GM18502 (cell line): ENCODE results near the gene COL9A2.

Source experiments
- ATAC-seq: cut with Tn5 transposase; IDR thresholded peaks from one replicate; pipeline ENCODE4 v1.9.1; 2021; ENCODE audit warnings: mild to moderate bottlenecking; ENCODE audit not compliant: unreplicated experiment, poor library complexity

The COL9A2 gene

DNA sequence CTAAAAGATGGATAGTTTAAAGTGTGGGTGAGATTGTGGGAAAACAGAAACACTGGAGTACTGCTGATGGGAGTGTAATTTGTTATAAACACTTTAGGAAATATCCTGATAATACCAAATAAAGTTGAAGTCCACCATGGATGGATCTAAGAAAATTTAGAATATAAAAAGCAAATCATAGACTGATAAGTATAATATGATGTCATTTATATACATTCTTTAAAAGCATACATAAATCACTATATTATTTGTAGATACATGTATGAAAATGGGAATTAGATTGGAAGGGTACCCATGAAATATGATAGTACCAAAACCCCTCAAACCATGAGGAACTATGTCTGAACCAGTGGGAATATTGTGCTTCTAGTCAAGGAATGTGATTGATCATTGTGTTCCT lies 51.2 kb downstream of the COL9A2 start:
- ATAC-seq = no peak

GRCh38 chr1:40265298-40265697 lies 51.8 kb downstream of the COL9A2 start:
- no peak for ATAC-seq

- ATAC-seq = no peak
These were observed 52.7 kb downstream of the COL9A2 start for GRCh38 chr1:40264354-40264781.

GRCh38 chr1:40258445-40258769 lies 58.7 kb downstream of the COL9A2 start:
- ATAC-seq = no peak

GRCh38 chr1:40257688-40258444 lies 59.2 kb downstream of the COL9A2 start, which contains the start of gene ZMPSTE24:
Gene ZMPSTE24 (plus strand): TSS chr1:40258236. CDS start chr1:40258272, 36 bp downstream.
- peak; percentile 88 for ATAC-seq

DNA sequence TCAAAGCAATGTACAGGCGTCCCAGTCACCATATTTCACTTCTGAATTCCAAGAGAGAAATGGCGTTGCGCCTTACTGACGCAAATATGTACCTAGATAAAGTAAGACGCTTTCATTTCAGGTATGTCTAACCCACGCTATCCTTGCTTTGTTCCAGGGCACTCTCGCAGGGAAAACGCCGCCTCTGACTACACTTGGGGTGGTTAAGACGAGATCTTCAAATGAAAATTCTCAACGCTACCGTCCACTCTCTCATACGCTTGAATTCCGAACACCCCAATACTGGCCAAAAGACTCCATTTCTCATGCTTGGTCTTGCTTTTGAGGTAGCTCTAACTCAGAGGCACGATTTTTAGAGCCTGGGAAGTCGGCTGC lies 59.8 kb downstream of the COL9A2 start:
- peak; percentile 7 for ATAC-seq

- ATAC-seq = no peak
These were observed 60.5 kb downstream of the COL9A2 start for GRCh38 chr1:40256401-40257084.

DNA sequence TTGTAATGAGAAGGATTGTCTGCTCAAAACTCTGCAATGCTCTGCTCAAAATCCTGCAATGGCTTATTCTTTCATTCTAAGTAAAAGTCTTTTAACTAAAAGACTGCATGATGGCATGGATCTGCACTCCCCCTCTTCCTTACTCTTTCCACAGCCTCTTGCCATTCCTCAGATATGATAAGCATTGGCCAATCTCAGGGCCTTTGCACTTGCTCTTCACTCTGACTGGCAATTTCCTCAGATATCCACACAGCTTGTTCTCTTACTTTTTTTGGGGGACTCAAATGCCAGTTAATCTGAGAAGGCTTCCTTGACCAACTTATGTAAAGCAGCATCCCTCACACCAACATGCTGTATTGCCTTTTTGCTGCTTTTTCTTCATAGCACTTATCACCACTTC lies 61.9 kb downstream of the COL9A2 start:
- ATAC-seq = no peak

GRCh38 chr1:40252601-40253000 lies 64.5 kb downstream of the COL9A2 start:
- no peak for ATAC-seq

DNA sequence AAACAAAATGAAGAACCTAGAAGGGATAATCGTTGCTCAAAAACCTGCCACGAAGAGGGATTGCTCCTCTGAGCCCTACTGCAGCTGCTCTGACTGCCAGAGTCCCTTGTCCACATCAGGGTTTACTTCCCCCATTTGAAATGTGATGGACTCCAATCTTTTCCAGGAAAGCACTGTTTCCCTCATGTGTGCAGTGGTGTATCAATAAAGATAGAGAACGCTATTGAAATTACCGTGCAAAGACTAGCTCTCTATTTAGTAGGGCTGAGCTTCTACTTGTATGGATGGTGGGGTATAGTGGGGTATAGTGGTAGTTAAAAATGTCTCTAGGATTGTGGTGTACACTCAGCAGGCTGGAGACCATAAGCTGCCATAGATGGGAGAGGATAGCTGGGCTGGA lies 65.6 kb downstream of the COL9A2 start:
- no peak for ATAC-seq
